ENCODE data around the gene KCTD1.

The KCTD1 gene

GRCh38 chr18:26547646-26548414 is 523 bp downstream of the KCTD1 start:
- peak; percentile 69 for DNase-seq

GRCh38 chr18:26546875-26547645 is 1.3 kb downstream of the KCTD1 start:
- no peak for DNase-seq

GRCh38 chr18:26546170-26546874 is 2.0 kb downstream of the KCTD1 start:
- DNase-seq = peak; percentile 71

- DNase-seq = peak; percentile 52
Measured at GRCh38 chr18:26545335-26546123, 2.8 kb downstream of the KCTD1 start.

- no peak for DNase-seq
Measured at GRCh38 chr18:26544451-26544850, 3.9 kb downstream of the KCTD1 start.

- peak; percentile 17 for DNase-seq
Measured at GRCh38 chr18:26543373-26543772, 5.0 kb downstream of the KCTD1 start.

- DNase-seq = peak; percentile 26
Measured at GRCh38 chr18:26540043-26540628, 8.2 kb downstream of the KCTD1 start.

- no peak for DNase-seq
Measured at GRCh38 chr18:26538524-26538923, 9.8 kb downstream of the KCTD1 start.

GRCh38 chr18:26536664-26537063 is 11.7 kb downstream of the KCTD1 start:
- no peak for DNase-seq

GRCh38 chr18:26536032-26536431 is 12.3 kb downstream of the KCTD1 start:
- no peak for DNase-seq

GRCh38 chr18:26535630-26536029 is 12.7 kb downstream of the KCTD1 start:
- no peak for DNase-seq

- DNase-seq = no peak
Measured at GRCh38 chr18:26532367-26533340, 15.7 kb downstream of the KCTD1 start.

GRCh38 chr18:26531605-26532298 is 16.6 kb downstream of the KCTD1 start:
- DNase-seq = no peak

GRCh38 chr18:26526966-26527234 is 21.5 kb downstream of the KCTD1 start:
- DNase-seq = no peak

GRCh38 chr18:26526128-26526965 is 22.0 kb downstream of the KCTD1 start:
- no peak for DNase-seq

GRCh38 chr18:26524504-26525351 is 23.6 kb downstream of the KCTD1 start:
- no peak for DNase-seq

- no peak for DNase-seq
Measured at GRCh38 chr18:26524002-26524401, 24.4 kb downstream of the KCTD1 start.

- no peak for DNase-seq
Measured at GRCh38 chr18:26521617-26522016, 26.7 kb downstream of the KCTD1 start.

GRCh38 chr18:26520974-26521373 is 27.4 kb downstream of the KCTD1 start:
- no peak for DNase-seq

Measured in kidney glomerular epithelial cell (primary cell).